H9 (cell line): Measurements from ENCODE around the gene UTS2R. TPM values are rescaled to one million over a fixed set of nuclear protein-coding genes. Genes with fewer than 3 reads are reported as not detected.

Experiments used
- DNase-seq: peaks from one replicate; pipeline ENCODE4 v3.0.0-alpha.2; 2017
- H2AFZ ChIP-seq: one replicate; pipeline ENCODE4 v1.6.1; 2013; ENCODE audit warnings: mild to moderate bottlenecking, low read length, control low read depth, moderate library complexity
- H2AK5ac ChIP-seq: 2 replicates; pipeline ENCODE4 v1.6.1; 2013; ENCODE audit warnings: low read length, control low read depth, mixed read lengths; ENCODE audit not compliant: insufficient read length
- H2BK120ac ChIP-seq: one replicate; pipeline ENCODE4 v1.6.1; 2013; ENCODE audit warnings: low read depth, mild to moderate bottlenecking, low read length, control low read depth, inconsistent platforms; ENCODE audit not compliant: poor library complexity, severe bottlenecking
- H2BK12ac ChIP-seq: 2 replicates; pipeline ENCODE4 v1.6.1; 2013; ENCODE audit warnings: low read length, control low read depth, mixed read lengths, low read depth; ENCODE audit not compliant: insufficient read length
- H2BK15ac ChIP-seq: 2 replicates; pipeline ENCODE4 v1.6.1; 2013; ENCODE audit warnings: low read depth, low read length, control low read depth
- H2BK20ac ChIP-seq: one replicate; pipeline ENCODE4 v1.6.1; 2013; ENCODE audit warnings: low read depth, mild to moderate bottlenecking, low read length, control low read depth, inconsistent platforms; ENCODE audit not compliant: poor library complexity, severe bottlenecking
- H2BK5ac ChIP-seq: 2 replicates; pipeline ENCODE4 v1.6.1; 2013; ENCODE audit warnings: low read length, control low read depth, mixed read lengths; ENCODE audit not compliant: insufficient read length
- H3K14ac ChIP-seq: 2 replicates; pipeline ENCODE4 v1.6.1; 2013; ENCODE audit warnings: low read length, control low read depth; ENCODE audit not compliant: insufficient read depth
- H3K18ac ChIP-seq: 2 replicates; pipeline ENCODE4 v1.6.1; 2013; ENCODE audit warnings: low read depth, mild to moderate bottlenecking, mixed read lengths, low read length, control low read depth; ENCODE audit not compliant: insufficient read length
- H3K23ac ChIP-seq: 2 replicates; pipeline ENCODE4 v1.6.1; 2013; ENCODE audit warnings: low read length, control low read depth, mixed read lengths, low read depth; ENCODE audit not compliant: insufficient read length
- H3K23me2 ChIP-seq: 2 replicates; pipeline ENCODE4 v1.6.1; 2013; ENCODE audit warnings: low read depth, mild to moderate bottlenecking, mixed read lengths, low read length, control low read depth; ENCODE audit not compliant: insufficient read length, poor library complexity, severe bottlenecking
- H3K27ac ChIP-seq: 2 replicates; pipeline ENCODE4 v1.5.1; 2013; ENCODE audit warnings: low read length, control low read depth, mixed read lengths, low read depth; ENCODE audit not compliant: insufficient read length
- H3K27me3 ChIP-seq: 2 replicates; pipeline ENCODE4 v1.6.1; 2013; ENCODE audit warnings: low read length, control low read depth, inconsistent platforms; ENCODE audit not compliant: insufficient read depth
- H3K4ac ChIP-seq: 2 replicates; pipeline ENCODE4 v1.6.1; 2013; ENCODE audit warnings: low read depth, mild to moderate bottlenecking, control low read depth, inconsistent platforms, low read length, moderate library complexity
- H3K4me1 ChIP-seq: 2 replicates; pipeline ENCODE4 v1.6.1; 2013; ENCODE audit warnings: low read length, control low read depth, inconsistent platforms; ENCODE audit not compliant: insufficient read depth
- H3K4me2 ChIP-seq: 2 replicates; pipeline ENCODE4 v1.6.1; 2013; ENCODE audit warnings: low read length, control low read depth, mixed read lengths; ENCODE audit not compliant: insufficient read length, insufficient read depth
- H3K56ac ChIP-seq: 2 replicates; pipeline ENCODE4 v1.6.1; 2013; ENCODE audit warnings: low read depth, mild to moderate bottlenecking, mixed read lengths, low read length, control low read depth; ENCODE audit not compliant: insufficient read length
- H3K79me1 ChIP-seq: 2 replicates; pipeline ENCODE4 v1.6.1; 2013; ENCODE audit warnings: low read depth, mild to moderate bottlenecking, moderate library complexity, low read length, control low read depth, inconsistent platforms; ENCODE audit not compliant: insufficient read depth, poor library complexity, severe bottlenecking
- H3K79me2 ChIP-seq: 2 replicates; pipeline ENCODE4 v1.6.1; 2013; ENCODE audit warnings: low read length, control low read depth, inconsistent platforms; ENCODE audit not compliant: insufficient read depth
- H3K9ac ChIP-seq: 2 replicates; pipeline ENCODE4 v1.6.1; 2013; ENCODE audit warnings: low read length, control low read depth, mixed read lengths; ENCODE audit not compliant: insufficient read length; ENCODE audit errors: extremely low read depth
- H3K9me3 ChIP-seq: one replicate; pipeline ENCODE4 v1.6.1; 2013; ENCODE audit warnings: low read depth, low read length, inconsistent platforms; ENCODE audit not compliant: control insufficient read depth
- H3T11ph ChIP-seq: one replicate; pipeline ENCODE4 v1.6.1; 2013; ENCODE audit warnings: mild to moderate bottlenecking, low read length, control low read depth, inconsistent platforms
- H4K20me1 ChIP-seq: one replicate; pipeline ENCODE4 v1.6.1; 2013; ENCODE audit not compliant: control insufficient read depth, insufficient read length, insufficient read depth
- H4K5ac ChIP-seq: 2 replicates; pipeline ENCODE4 v1.6.1; 2013; ENCODE audit warnings: low read depth, mild to moderate bottlenecking, mixed read lengths, low read length, control low read depth; ENCODE audit not compliant: insufficient read length
- H4K8ac ChIP-seq: replicated peaks from 2 replicates; pipeline ENCODE4 v1.6.1; 2013; ENCODE audit warnings: low read length, control low read depth, mixed read lengths, low read depth; ENCODE audit not compliant: insufficient read length
- H4K91ac ChIP-seq: 2 replicates; pipeline ENCODE4 v1.6.1; 2013; ENCODE audit warnings: low read depth, mild to moderate bottlenecking, moderate library complexity, mixed read lengths, low read length, control low read depth; ENCODE audit not compliant: insufficient read length
- H3K27ac Mint-ChIP-seq, 3 experiments: 2 replicates in 2 of 3; 3 replicates in 1 of 3; pipeline ENCODE4 v1.8.0; 2020 to 2021; ENCODE audit warnings: mixed read lengths in 3 of 3, mild to moderate bottlenecking in 1 of 3, moderate library complexity in 1 of 3
- H3K27me3 Mint-ChIP-seq: 2 replicates; pipeline ENCODE4 v1.8.0; 2021; ENCODE audit warnings: low read depth, mild to moderate bottlenecking, moderate library complexity, mixed read lengths
- H3K36me3 Mint-ChIP-seq, 3 experiments: 2 replicates in 2 of 3; 3 replicates in 1 of 3; pipeline ENCODE4 v1.8.0; 2020 to 2021; ENCODE audit warnings: low read depth in 3 of 3, mixed read lengths in 3 of 3; ENCODE audit not compliant: insufficient read depth in 1 of 3
- H3K4me1 Mint-ChIP-seq, 2 experiments: 2 replicates each; pipeline ENCODE4 v1.8.0; 2020; ENCODE audit warnings: mixed read lengths in 2 of 2
- H3K4me3 Mint-ChIP-seq, 2 experiments: 2 replicates in 1 of 2; 3 replicates in 1 of 2; pipeline ENCODE4 v1.8.0; 2020 to 2021; ENCODE audit warnings: mild to moderate bottlenecking in 2 of 2, mixed read lengths in 2 of 2, moderate library complexity in 1 of 2
- H3K9me3 Mint-ChIP-seq, 2 experiments: 2 replicates in 1 of 2; 3 replicates in 1 of 2; pipeline ENCODE4 v1.8.0; 2020; ENCODE audit warnings: mild to moderate bottlenecking in 2 of 2, mixed read lengths in 2 of 2, moderate library complexity in 1 of 2
- WGBS: extraction: QIAGEN DNeasy Blood & Tissue Kit; methylation state at CpG from one replicate; pipeline ENCODE4 v1.1.7; 2013; ENCODE audit warnings: missing lambda C conversion rate, low lambda C conversion rate, mixed read lengths; ENCODE audit not compliant: insufficient read length; ENCODE audit errors: extremely low coverage; 5-methylcytosine and 5-hydroxymethylcytosine counted together
- total RNA-seq: library from RNA; stranded (reverse); gene quantifications from 2 replicates; pipeline ENCODE4 v1.2.1, GENCODE V29; 2021
- TF ChIP-seq, protein P1 (sequence below): fragments of 200-600 bp; sonication (generic); conservative IDR thresholded peaks from 3 replicates; pipeline ENCODE4 v1.8.0; 2021; ENCODE audit warnings: antibody characterized with exemption, mild to moderate bottlenecking

UTS2R gene
- total RNA-seq, 1 experiment from 2014 or later = 0.94 TPM

DNA sequence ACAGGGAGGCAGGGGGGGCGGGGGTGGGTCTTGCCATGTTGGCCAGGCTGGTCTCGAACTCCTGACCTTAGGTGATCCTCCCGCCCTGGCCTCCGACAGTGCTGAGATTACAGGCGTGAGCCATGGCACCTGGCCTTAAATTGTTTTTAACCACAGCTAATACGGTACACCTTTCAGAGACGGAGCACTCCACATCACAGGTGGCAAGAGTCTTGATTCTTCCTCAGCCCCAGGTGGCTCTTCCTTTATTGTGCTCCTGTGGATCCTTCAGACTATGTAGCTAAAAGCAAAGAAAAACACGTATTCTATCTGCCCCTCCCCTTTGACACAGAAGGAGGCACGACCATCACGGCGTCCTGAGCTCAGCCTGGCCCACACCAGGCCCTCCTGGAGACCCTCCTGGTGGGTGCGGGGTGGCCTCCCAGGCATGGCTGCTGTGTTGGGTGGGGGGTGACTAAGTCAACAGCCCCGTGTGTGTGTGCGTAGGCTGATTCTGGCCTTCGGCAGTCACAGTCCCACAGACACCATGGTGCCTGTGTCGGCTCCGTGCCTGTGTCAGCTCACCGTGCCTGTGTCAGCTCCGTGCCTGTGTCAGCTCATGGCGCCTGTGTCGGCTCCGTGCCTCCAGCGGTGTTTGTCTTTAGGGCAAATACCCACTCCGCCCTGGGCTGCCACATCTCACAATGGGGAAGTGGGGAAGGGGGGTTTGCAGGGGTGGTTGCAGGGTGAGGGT, 27.2 kb upstream of the UTS2R start:
- Histone ChIP-seq H2BK120ac (no peak overlapping the region), H3K79me1 (no peaks in the 10 kb centered on the region), H3K4me1 (no peaks in the 10 kb centered on the region), H3K56ac (no peak overlapping the region), H4K20me1 (no peaks in the 10 kb centered on the region), H3K18ac (no peak overlapping the region), H4K8ac (no peak overlapping the region), H2BK15ac (no peak overlapping the region), H3K4ac (no peak overlapping the region), H3K27me3 (no peaks in the 10 kb centered on the region), H3K27ac (no peak overlapping the region), H2BK5ac (no peak overlapping the region), H2AK5ac (no peak overlapping the region), H3K4me2 (no peak overlapping the region), H3K9ac (no peak overlapping the region), H3T11ph (no peak overlapping the region), H4K5ac (no peak overlapping the region), H2BK20ac (no peak overlapping the region), H3K14ac (no peak overlapping the region; the same call in 1 of the 2 replicates), H2BK12ac (no peak overlapping the region), H4K91ac (no peak overlapping the region), H3K9me3 (no peaks in the 10 kb centered on the region), H3K23me2 (no peaks in the 10 kb centered on the region), H3K23ac (no peak overlapping the region), H3K79me2 (no peaks in the 10 kb centered on the region), H2AFZ (no peak overlapping the region)
- Mint-ChIP-seq H3K27ac (no peak overlapping the region), H3K4me1 (peaks cover 5 to 13% of the 10 kb centered on the region in 2 experiments), H3K4me3 (no peak overlapping the region), H3K27me3 (peaks cover 45% of the 10 kb centered on the region), H3K36me3 (peaks cover 3 to 8% (median 6%) of the 10 kb centered on the region in 3 experiments; a peak in 5 of 7 replicates), H3K9me3 (peaks cover 14 to 15% of the 10 kb centered on the region in 2 experiments)
- no peak for DNase-seq
- TF ChIP-seq, protein P1, sequence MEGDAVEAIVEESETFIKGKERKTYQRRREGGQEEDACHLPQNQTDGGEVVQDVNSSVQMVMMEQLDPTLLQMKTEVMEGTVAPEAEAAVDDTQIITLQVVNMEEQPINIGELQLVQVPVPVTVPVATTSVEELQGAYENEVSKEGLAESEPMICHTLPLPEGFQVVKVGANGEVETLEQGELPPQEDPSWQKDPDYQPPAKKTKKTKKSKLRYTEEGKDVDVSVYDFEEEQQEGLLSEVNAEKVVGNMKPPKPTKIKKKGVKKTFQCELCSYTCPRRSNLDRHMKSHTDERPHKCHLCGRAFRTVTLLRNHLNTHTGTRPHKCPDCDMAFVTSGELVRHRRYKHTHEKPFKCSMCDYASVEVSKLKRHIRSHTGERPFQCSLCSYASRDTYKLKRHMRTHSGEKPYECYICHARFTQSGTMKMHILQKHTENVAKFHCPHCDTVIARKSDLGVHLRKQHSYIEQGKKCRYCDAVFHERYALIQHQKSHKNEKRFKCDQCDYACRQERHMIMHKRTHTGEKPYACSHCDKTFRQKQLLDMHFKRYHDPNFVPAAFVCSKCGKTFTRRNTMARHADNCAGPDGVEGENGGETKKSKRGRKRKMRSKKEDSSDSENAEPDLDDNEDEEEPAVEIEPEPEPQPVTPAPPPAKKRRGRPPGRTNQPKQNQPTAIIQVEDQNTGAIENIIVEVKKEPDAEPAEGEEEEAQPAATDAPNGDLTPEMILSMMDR = no peak
- WGBS = no CpG with 5 or more reads among the region's 24 CpGs
